DND-41 (cell line): ENCODE measurements around the gene NPIPA2.
"Not testable (repeated sequence)": the region's sequence is repeated elsewhere in the genome, so short reads cannot be mapped to it uniquely, and the experiment has no call there.

Experiments
- EZH2 ChIP-seq: IDR thresholded peaks from 3 replicates; pipeline ENCODE4 v1.6.1; 2012; ENCODE audit warnings: borderline replicate concordance, low read depth, mild to moderate bottlenecking, moderate library complexity, low read length, inconsistent platforms; ENCODE audit not compliant: severe bottlenecking
- TF ChIP-seq, protein P1 (sequence below): IDR thresholded peaks from 2 replicates; pipeline ENCODE4 v1.5.1; 2012; ENCODE audit warnings: borderline replicate concordance, low read length, moderate library complexity, mild to moderate bottlenecking; ENCODE audit not compliant: poor library complexity, severe bottlenecking; ENCODE audit errors: extremely low read depth

GRCh38 chr16:14813890-14814289, 71.6 kb downstream of the NPIPA2 start:
- TF ChIP-seq, protein P1, sequence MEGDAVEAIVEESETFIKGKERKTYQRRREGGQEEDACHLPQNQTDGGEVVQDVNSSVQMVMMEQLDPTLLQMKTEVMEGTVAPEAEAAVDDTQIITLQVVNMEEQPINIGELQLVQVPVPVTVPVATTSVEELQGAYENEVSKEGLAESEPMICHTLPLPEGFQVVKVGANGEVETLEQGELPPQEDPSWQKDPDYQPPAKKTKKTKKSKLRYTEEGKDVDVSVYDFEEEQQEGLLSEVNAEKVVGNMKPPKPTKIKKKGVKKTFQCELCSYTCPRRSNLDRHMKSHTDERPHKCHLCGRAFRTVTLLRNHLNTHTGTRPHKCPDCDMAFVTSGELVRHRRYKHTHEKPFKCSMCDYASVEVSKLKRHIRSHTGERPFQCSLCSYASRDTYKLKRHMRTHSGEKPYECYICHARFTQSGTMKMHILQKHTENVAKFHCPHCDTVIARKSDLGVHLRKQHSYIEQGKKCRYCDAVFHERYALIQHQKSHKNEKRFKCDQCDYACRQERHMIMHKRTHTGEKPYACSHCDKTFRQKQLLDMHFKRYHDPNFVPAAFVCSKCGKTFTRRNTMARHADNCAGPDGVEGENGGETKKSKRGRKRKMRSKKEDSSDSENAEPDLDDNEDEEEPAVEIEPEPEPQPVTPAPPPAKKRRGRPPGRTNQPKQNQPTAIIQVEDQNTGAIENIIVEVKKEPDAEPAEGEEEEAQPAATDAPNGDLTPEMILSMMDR, result not testable (repeated sequence)
- not testable (repeated sequence) for TF ChIP-seq EZH2
